22Rv1 (cell line): ENCODE measurements around the gene SPTSSA.

Experiments
- ZFX ChIP-seq: fragments of 450-650 bp; IDR thresholded peaks from 2 replicates; pipeline ENCODE4 v1.6.1; 2017; ENCODE audit warnings: antibody characterized with exemption, borderline replicate concordance
- TF ChIP-seq, protein P1 (sequence below): fragments of 450-650 bp; IDR thresholded peaks from 2 replicates; pipeline ENCODE4 v1.5.1; 2017; ENCODE audit warnings: mild to moderate bottlenecking

DNA sequence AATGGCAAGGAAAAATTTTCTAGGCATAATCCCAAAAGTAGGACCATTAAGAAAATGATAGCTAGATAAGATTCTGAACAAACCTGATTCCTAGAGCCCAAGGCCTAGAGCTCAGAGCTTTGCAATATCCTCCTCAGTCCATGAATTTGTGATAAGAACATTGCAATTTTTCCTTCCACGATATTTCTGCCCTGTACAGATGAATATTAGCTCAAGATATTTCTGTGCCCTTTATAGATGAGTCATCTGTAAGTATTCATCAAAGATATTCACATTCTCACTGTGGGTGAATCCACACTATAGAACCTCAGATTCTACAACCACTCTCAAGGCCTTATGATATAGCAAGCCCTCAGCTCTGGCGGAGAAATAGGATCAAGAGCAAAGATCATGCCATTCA lies 40.0 kb upstream of the SPTSSA start:
- TF ChIP-seq, protein P1, sequence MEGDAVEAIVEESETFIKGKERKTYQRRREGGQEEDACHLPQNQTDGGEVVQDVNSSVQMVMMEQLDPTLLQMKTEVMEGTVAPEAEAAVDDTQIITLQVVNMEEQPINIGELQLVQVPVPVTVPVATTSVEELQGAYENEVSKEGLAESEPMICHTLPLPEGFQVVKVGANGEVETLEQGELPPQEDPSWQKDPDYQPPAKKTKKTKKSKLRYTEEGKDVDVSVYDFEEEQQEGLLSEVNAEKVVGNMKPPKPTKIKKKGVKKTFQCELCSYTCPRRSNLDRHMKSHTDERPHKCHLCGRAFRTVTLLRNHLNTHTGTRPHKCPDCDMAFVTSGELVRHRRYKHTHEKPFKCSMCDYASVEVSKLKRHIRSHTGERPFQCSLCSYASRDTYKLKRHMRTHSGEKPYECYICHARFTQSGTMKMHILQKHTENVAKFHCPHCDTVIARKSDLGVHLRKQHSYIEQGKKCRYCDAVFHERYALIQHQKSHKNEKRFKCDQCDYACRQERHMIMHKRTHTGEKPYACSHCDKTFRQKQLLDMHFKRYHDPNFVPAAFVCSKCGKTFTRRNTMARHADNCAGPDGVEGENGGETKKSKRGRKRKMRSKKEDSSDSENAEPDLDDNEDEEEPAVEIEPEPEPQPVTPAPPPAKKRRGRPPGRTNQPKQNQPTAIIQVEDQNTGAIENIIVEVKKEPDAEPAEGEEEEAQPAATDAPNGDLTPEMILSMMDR = no peak
- TF ChIP-seq ZFX = no peak
